Measurements from ENCODE around the gene SLC16A3.

The SLC16A3 gene

DNA sequence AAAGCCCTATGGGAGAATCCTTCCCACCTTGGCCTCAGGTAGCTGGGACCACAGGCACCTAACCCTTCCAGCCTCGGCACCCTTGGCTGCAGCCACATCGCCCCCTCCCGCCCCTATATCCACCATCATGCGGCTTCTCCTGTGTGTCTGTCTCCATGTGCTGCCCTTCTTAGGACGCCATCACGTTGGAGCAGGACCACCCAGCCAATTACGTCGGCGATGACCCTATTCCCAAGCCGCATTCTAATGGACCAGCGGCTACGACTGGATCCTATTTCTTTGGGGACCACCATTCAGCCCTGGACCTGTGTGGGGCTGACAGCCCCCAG is 12.9 kb upstream of the SLC16A3 start:
- no peak for ATAC-seq
- no peak for TF ChIP-seq CSDC2 (CRISPR knock-in tag; IDR thresholded peaks at IDR 0.05)
- TF ChIP-seq ZFP30 (CRISPR knock-in tag; IDR thresholded peaks at IDR 0.05) = no peak

DNA sequence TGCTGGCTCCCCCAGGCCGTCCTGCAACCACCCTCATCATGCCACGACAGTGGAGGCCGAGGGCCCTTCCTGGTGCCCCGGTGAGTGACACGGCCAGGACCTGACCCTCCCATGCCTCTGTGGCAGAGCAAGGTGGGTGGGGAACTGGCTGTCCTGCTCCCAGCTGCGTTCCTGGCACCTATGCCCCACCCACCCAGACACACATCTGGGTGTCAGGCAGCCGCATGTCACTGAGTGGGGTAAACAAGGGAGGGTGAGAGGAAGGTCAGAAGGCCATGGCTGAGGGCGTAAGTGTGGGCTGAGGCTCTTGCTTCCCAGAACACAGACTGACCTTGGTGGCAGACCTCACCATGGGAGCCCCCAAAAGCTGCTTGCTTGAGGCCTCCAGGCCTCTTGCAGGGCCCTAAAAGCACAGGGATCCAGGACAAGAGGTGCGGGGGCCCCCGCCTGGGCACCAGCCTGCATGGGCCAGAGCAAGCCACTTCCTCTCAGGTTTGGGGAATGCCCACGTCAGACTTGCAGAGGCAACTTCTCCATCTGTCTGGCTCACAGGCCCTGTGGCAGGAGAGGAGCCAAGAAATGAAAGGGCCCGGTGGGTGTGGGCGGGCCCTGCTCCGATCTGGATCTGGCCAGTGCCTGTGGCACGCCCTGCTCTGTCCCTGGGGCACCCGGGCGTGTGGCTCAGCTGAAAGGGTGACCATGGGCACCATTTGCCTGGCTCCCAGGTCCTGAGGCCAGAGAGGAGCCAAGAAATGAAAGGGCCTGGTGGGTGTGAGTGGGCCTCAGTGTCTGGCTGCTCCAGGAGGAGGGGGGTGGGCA is 12.3 kb upstream of the SLC16A3 start:
- TF ChIP-seq BACH2 (CRISPR knock-in tag; IDR thresholded peaks at IDR 0.05; ENCODE audit: borderline replicate concordance) = no peak
- TF ChIP-seq, protein P1, sequence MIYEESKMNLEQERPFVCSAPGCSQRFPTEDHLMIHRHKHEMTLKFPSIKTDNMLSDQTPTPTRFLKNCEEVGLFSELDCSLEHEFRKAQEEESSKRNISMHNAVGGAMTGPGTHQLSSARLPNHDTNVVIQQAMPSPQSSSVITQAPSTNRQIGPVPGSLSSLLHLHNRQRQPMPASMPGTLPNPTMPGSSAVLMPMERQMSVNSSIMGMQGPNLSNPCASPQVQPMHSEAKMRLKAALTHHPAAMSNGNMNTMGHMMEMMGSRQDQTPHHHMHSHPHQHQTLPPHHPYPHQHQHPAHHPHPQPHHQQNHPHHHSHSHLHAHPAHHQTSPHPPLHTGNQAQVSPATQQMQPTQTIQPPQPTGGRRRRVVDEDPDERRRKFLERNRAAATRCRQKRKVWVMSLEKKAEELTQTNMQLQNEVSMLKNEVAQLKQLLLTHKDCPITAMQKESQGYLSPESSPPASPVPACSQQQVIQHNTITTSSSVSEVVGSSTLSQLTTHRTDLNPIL (CRISPR knock-in tag; IDR thresholded peaks at IDR 0.05; ENCODE audit: low read depth) = no peak
- no peak; the same call in 1 of the 2 replicates for TF ChIP-seq ZNF8 (CRISPR knock-in tag; IDR thresholded peaks at IDR 0.05)
- TF ChIP-seq PPARA (CRISPR knock-in tag; IDR thresholded peaks at IDR 0.05; ENCODE audit: borderline replicate concordance) = no peak
- peak; percentile 45; the same call in 1 of the 2 replicates for TF ChIP-seq ZFP3 (CRISPR knock-in tag; IDR thresholded peaks at IDR 0.05)
- no peak; the same call in 1 of the 2 replicates for TF ChIP-seq OSR1 (CRISPR knock-in tag; IDR thresholded peaks at IDR 0.05)
- no peak for TF ChIP-seq TCF4 (CRISPR knock-in tag; IDR thresholded peaks at IDR 0.05; ENCODE audit: borderline replicate concordance)
- ATAC-seq = peak; percentile 77

DNA sequence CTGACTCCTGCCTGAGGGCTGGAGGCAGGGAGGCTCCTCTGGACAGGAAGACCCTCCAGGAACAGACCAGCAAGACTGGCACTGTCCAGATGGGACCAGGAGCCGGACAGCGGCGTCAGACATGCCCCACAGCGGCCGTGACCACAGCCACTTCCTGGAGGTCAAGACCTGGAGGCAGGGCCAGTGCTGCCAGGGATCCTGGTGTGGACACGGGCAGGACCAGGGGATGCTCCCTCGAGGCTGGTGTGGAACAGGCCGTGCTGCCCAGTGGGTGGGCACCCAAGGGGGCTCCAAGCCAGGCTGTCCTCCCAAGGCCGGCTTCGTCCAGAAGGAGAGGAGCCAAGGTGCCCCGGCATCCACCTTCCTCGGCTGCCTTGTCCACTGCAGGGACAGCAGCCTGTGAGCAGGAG is 11.7 kb upstream of the SLC16A3 start:
- TF ChIP-seq PPARA (CRISPR knock-in tag; IDR thresholded peaks at IDR 0.05; ENCODE audit: borderline replicate concordance) (no peak), TCF4 (CRISPR knock-in tag; IDR thresholded peaks at IDR 0.05; ENCODE audit: borderline replicate concordance) (no peak), BACH2 (CRISPR knock-in tag; IDR thresholded peaks at IDR 0.05; ENCODE audit: borderline replicate concordance) (no peak), GLIS3 (CRISPR knock-in tag; IDR thresholded peaks at IDR 0.05) (no peak), ISL1 (CRISPR knock-in tag; IDR thresholded peaks at IDR 0.05) (no peak), SNAI2 (CRISPR knock-in tag; IDR thresholded peaks at IDR 0.05) (no peak), ZFP30 (CRISPR knock-in tag; IDR thresholded peaks at IDR 0.05) (no peak), ZNF8 (CRISPR knock-in tag; IDR thresholded peaks at IDR 0.05) (no peak), ZNF70 (CRISPR knock-in tag; IDR thresholded peaks at IDR 0.05) (no peak), ESRRG (CRISPR knock-in tag; IDR thresholded peaks at IDR 0.05) (no peak), ZNF565 (CRISPR knock-in tag; conservative IDR thresholded peaks at IDR 0.05; ENCODE audit: low read depth) (no peak), CSDC2 (CRISPR knock-in tag; IDR thresholded peaks at IDR 0.05) (no peak)
- TF ChIP-seq, protein P2, sequence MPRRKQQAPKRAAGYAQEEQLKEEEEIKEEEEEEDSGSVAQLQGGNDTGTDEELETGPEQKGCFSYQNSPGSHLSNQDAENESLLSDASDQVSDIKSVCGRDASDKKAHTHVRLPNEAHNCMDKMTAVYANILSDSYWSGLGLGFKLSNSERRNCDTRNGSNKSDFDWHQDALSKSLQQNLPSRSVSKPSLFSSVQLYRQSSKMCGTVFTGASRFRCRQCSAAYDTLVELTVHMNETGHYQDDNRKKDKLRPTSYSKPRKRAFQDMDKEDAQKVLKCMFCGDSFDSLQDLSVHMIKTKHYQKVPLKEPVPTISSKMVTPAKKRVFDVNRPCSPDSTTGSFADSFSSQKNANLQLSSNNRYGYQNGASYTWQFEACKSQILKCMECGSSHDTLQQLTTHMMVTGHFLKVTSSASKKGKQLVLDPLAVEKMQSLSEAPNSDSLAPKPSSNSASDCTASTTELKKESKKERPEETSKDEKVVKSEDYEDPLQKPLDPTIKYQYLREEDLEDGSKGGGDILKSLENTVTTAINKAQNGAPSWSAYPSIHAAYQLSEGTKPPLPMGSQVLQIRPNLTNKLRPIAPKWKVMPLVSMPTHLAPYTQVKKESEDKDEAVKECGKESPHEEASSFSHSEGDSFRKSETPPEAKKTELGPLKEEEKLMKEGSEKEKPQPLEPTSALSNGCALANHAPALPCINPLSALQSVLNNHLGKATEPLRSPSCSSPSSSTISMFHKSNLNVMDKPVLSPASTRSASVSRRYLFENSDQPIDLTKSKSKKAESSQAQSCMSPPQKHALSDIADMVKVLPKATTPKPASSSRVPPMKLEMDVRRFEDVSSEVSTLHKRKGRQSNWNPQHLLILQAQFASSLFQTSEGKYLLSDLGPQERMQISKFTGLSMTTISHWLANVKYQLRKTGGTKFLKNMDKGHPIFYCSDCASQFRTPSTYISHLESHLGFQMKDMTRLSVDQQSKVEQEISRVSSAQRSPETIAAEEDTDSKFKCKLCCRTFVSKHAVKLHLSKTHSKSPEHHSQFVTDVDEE (CRISPR knock-in tag; IDR thresholded peaks at IDR 0.05) = no peak
- TF ChIP-seq, protein P1 (CRISPR knock-in tag; IDR thresholded peaks at IDR 0.05; ENCODE audit: low read depth) = no peak
- TF ChIP-seq, protein P3, sequence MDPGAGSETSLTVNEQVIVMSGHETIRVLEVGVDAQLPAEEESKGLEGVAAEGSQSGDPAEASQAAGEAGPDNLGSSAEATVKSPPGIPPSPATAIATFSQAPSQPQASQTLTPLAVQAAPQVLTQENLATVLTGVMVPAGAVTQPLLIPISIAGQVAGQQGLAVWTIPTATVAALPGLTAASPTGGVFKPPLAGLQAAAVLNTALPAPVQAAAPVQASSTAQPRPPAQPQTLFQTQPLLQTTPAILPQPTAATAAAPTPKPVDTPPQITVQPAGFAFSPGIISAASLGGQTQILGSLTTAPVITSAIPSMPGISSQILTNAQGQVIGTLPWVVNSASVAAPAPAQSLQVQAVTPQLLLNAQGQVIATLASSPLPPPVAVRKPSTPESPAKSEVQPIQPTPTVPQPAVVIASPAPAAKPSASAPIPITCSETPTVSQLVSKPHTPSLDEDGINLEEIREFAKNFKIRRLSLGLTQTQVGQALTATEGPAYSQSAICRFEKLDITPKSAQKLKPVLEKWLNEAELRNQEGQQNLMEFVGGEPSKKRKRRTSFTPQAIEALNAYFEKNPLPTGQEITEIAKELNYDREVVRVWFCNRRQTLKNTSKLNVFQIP (CRISPR knock-in tag; IDR thresholded peaks at IDR 0.05; ENCODE audit: borderline replicate concordance, low read depth) = no peak
- TF ChIP-seq, protein P4, sequence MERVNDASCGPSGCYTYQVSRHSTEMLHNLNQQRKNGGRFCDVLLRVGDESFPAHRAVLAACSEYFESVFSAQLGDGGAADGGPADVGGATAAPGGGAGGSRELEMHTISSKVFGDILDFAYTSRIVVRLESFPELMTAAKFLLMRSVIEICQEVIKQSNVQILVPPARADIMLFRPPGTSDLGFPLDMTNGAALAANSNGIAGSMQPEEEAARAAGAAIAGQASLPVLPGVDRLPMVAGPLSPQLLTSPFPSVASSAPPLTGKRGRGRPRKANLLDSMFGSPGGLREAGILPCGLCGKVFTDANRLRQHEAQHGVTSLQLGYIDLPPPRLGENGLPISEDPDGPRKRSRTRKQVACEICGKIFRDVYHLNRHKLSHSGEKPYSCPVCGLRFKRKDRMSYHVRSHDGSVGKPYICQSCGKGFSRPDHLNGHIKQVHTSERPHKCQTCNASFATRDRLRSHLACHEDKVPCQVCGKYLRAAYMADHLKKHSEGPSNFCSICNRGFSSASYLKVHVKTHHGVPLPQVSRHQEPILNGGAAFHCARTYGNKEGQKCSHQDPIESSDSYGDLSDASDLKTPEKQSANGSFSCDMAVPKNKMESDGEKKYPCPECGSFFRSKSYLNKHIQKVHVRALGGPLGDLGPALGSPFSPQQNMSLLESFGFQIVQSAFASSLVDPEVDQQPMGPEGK (CRISPR knock-in tag; IDR thresholded peaks at IDR 0.05; ENCODE audit: borderline replicate concordance) = no peak
- TF ChIP-seq, protein P5, sequence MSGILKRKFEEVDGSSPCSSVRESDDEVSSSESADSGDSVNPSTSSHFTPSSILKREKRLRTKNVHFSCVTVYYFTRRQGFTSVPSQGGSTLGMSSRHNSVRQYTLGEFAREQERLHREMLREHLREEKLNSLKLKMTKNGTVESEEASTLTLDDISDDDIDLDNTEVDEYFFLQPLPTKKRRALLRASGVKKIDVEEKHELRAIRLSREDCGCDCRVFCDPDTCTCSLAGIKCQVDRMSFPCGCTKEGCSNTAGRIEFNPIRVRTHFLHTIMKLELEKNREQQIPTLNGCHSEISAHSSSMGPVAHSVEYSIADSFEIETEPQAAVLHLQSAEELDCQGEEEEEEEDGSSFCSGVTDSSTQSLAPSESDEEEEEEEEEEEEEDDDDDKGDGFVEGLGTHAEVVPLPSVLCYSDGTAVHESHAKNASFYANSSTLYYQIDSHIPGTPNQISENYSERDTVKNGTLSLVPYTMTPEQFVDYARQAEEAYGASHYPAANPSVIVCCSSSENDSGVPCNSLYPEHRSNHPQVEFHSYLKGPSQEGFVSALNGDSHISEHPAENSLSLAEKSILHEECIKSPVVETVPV (CRISPR knock-in tag; IDR thresholded peaks at IDR 0.05) = no peak
- peak; percentile 4 for ATAC-seq
